Fibroblast of the aortic adventitia (primary cell): Measurements from ENCODE around the gene TRMO. TPM values are rescaled to one million over a fixed set of nuclear protein-coding genes. Genes with fewer than 3 reads are reported as not detected.
"Not testable (repeated sequence)": the region's sequence is repeated elsewhere in the genome, so short reads cannot be mapped to it uniquely, and the experiment has no call there.

ENCODE experiments used
- DNase-seq: peaks from one replicate; pipeline ENCODE4 v3.0.0-alpha.2; 2010; ENCODE audit warnings: low read depth
- H3K4me3 ChIP-seq: 2 replicates; pipeline ENCODE4 v1.5.1; 2011; ENCODE audit warnings: low read depth, mild to moderate bottlenecking, control low read depth, low read length, moderate library complexity
- CTCF ChIP-seq: IDR thresholded peaks from 2 replicates; pipeline ENCODE4 v1.5.1; 2011; ENCODE audit warnings: mild to moderate bottlenecking, low read length, control low read depth, inconsistent platforms; ENCODE audit not compliant: insufficient read depth
- total RNA-seq: library from RNA; depleted of rRNA; stranded (reverse); fragments of >200 nt; gene quantifications from 2 replicates; pipeline ENCODE4 v1.2.3, GENCODE V29; 2012; ENCODE audit warnings: low replicate concordance

The TRMO gene
- total RNA-seq, 1 donor: 15.1 TPM

- peak; percentile 9 for DNase-seq
- H3K4me3 ChIP-seq: no peak overlapping the region
- TF ChIP-seq CTCF: peak; percentile 40
Measured at GRCh38 chr9:97954550-97954989, 32.3 kb upstream of the TRMO start.

GRCh38 chr9:97950873-97951272 is 28.6 kb upstream of the TRMO start:
- H3K4me3 ChIP-seq, DNase-seq: not testable (repeated sequence)

- not testable (repeated sequence) for H3K4me3 ChIP-seq, DNase-seq
Measured at GRCh38 chr9:97947094-97947493, 24.8 kb upstream of the TRMO start.

- not testable (repeated sequence) for DNase-seq, H3K4me3 ChIP-seq
Measured at GRCh38 chr9:97945470-97945869, 23.2 kb upstream of the TRMO start.

GRCh38 chr9:97944612-97945011 is 22.3 kb upstream of the TRMO start:
- TF ChIP-seq CTCF: no peak
- no peak for DNase-seq
- H3K4me3 ChIP-seq: no peak overlapping the region

GRCh38 chr9:97943308-97943855 is 21.1 kb upstream of the TRMO start:
- H3K4me3 ChIP-seq: no peak overlapping the region

GRCh38 chr9:97941323-97941722 is 19.0 kb upstream of the TRMO start:
- H3K4me3 ChIP-seq: no peak overlapping the region
- no peak for DNase-seq
- TF ChIP-seq CTCF: no peak

More at GRCh38 chr9:97943308-97943855, 21.1 kb upstream of the TRMO start:
- no peak for TF ChIP-seq CTCF
- DNase-seq: no peak

GRCh38 chr9:97940741-97941140 is 18.4 kb upstream of the TRMO start:
- H3K4me3 ChIP-seq: no peak overlapping the region
- DNase-seq: no peak
- no peak for TF ChIP-seq CTCF

GRCh38 chr9:97940233-97940632 is 17.9 kb upstream of the TRMO start:
- H3K4me3 ChIP-seq: no peak overlapping the region
- no peak for TF ChIP-seq CTCF
- no peak for DNase-seq
